H1 (cell line): ENCODE results near the gene KCNK15.

Experiments
- BACH1 ChIP-seq: IDR thresholded peaks from 2 replicates; pipeline ENCODE4 v1.6.1; 2012; ENCODE audit warnings: low read length, improper control_type of control experiment
- BRCA1 ChIP-seq: IDR thresholded peaks from 2 replicates; pipeline ENCODE4 v1.6.1; 2012; ENCODE audit warnings: low read depth, low read length, improper control_type of control experiment
- CHD2 ChIP-seq: IDR thresholded peaks from 2 replicates; pipeline ENCODE4 v1.6.1; 2012; ENCODE audit warnings: low read length, improper control_type of control experiment
- CTCF ChIP-seq, 3 experiments: IDR thresholded peaks; 1 replicate in 2 of 3; 2 replicates in 1 of 3; pipeline versions ENCODE4 v1.5.1 to v1.6.1; 2011; ENCODE audit warnings: low read length in 3 of 3, mild to moderate bottlenecking in 3 of 3, inconsistent platforms in 2 of 3, low read depth in 1 of 3, moderate library complexity in 1 of 3; ENCODE audit not compliant: insufficient read depth in 1 of 3; ENCODE audit errors: control extremely low read depth in 1 of 3
- EP300 ChIP-seq, 2 experiments: IDR thresholded peaks; 1 replicate in 1 of 2; 2 replicates in 1 of 2; pipeline ENCODE4 v1.6.1; 2011 to 2012; ENCODE audit warnings: low read depth in 2 of 2, low read length in 2 of 2, mild to moderate bottlenecking in 2 of 2, borderline replicate concordance in 1 of 2, inconsistent platforms in 1 of 2, moderate library complexity in 1 of 2
- EZH2 ChIP-seq: fragments of 200-600 bp; sonication (generic); IDR thresholded peaks from 2 replicates; pipeline ENCODE4 v1.7.1; 2012; ENCODE audit warnings: low read depth, mild to moderate bottlenecking, moderate library complexity, low read length, inconsistent platforms; ENCODE audit not compliant: severe bottlenecking
- HDAC2 ChIP-seq, 2 experiments: fragments of 300-600 bp in 1 of 2; sonication (generic) in 1 of 2; IDR thresholded peaks; 2 replicates each; pipeline ENCODE4 v1.6.1; 2011 to 2012; ENCODE audit warnings: low read depth in 2 of 2, low read length in 2 of 2, mild to moderate bottlenecking in 2 of 2, moderate library complexity in 2 of 2, borderline replicate concordance in 1 of 2, inconsistent platforms in 1 of 2
- JUND ChIP-seq: IDR thresholded peaks from 2 replicates; pipeline ENCODE4 v1.6.1; 2011; ENCODE audit warnings: mild to moderate bottlenecking, improper control_type of control experiment, low read length
- POLR2A ChIP-seq, 2 experiments: IDR thresholded peaks; 1 replicate in 1 of 2; 2 replicates in 1 of 2; pipeline ENCODE4 v1.6.1; 2011; ENCODE audit warnings: low read depth in 2 of 2, low read length in 2 of 2, mild to moderate bottlenecking in 2 of 2; ENCODE audit errors: control extremely low read depth in 1 of 2
- POLR2AphosphoS5 ChIP-seq: IDR thresholded peaks from 2 replicates; pipeline ENCODE4 v1.6.1; 2011; ENCODE audit warnings: low read depth, low read length
- SP4 ChIP-seq: IDR thresholded peaks from 2 replicates; pipeline ENCODE4 v1.6.1; 2012; ENCODE audit warnings: low read length, inconsistent platforms
- SUZ12 ChIP-seq: fragments of 200-600 bp; sonication (generic); IDR thresholded peaks from 2 replicates; pipeline ENCODE4 v1.6.1; 2012; ENCODE audit warnings: mild to moderate bottlenecking, inconsistent platforms, low read length, moderate library complexity, mixed read lengths
- TAF1 ChIP-seq: IDR thresholded peaks from 2 replicates; pipeline ENCODE4 v1.6.1; 2011; ENCODE audit warnings: mild to moderate bottlenecking, low read depth, low read length

DNA sequence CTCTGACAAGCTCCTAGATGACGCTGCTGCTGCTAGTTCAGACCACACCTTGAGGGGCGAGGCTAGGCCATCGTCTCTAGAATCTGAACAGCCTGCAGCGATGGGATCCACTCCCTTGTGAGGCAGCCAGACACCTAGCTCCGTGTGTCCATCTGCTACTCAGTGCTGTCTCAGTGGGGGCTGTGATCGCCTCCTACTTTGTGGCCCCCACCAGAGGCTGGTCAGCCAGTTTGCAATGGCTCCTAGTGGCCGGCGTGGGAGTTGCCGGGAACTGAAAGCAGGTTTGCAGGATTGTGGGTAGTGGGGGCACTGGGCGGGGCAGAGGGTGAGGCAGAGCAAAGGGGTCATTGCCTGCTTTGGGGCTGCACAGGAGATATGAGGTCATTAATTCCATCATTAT, 27.7 kb upstream of the KCNK15 start:
- TF ChIP-seq SP4 (no peak), SUZ12 (no peak), TAF1 (no peak), CTCF (IDR thresholded peaks at IDR 0.05; ENCODE audit: control extremely low read depth in 1 of 3, insufficient read depth in 1 of 3, low read depth in 1 of 3, low read length in 3 of 3) (peak; percentile 47 to 77 (median 68); a peak in 3 of 4 replicates), HDAC2 (IDR thresholded peaks at IDR 0.05; ENCODE audit: borderline replicate concordance in 1 of 2, low read depth in 2 of 2, low read length in 2 of 2) (no peak), EP300 (IDR thresholded peaks at IDR 0.05; ENCODE audit: borderline replicate concordance in 1 of 2, low read depth in 2 of 2, low read length in 2 of 2) (no peak), JUND (no peak), POLR2AphosphoS5 (no peak), POLR2A (IDR thresholded peaks at IDR 0.05; ENCODE audit: control extremely low read depth in 1 of 2, low read depth in 2 of 2, low read length in 2 of 2) (no peak), BACH1 (no peak), CHD2 (no peak), EZH2 (no peak), BRCA1 (no peak)
